Pulmonary artery endothelial cell (primary cell): Measurements from ENCODE around the gene FNIP2. TPM values are rescaled to one million over a fixed set of nuclear protein-coding genes. Genes with fewer than 3 reads are reported as not detected.
"Not testable (repeated sequence)": the region's sequence is repeated elsewhere in the genome, so short reads cannot be mapped to it uniquely, and the experiment has no call there.

Experiments
- DNase-seq: peaks from one replicate; pipeline ENCODE4 v3.0.0-alpha.2; 2011; ENCODE audit warnings: low read depth, low spot score
- total RNA-seq: library from RNA; depleted of rRNA; stranded (reverse); fragments of >200 nt; gene quantifications from 2 replicates; pipeline ENCODE4 v1.2.3, GENCODE V29; 2014

The FNIP2 gene
- total RNA-seq, 1 donor from 2014 or later: 13.0 TPM

DNA sequence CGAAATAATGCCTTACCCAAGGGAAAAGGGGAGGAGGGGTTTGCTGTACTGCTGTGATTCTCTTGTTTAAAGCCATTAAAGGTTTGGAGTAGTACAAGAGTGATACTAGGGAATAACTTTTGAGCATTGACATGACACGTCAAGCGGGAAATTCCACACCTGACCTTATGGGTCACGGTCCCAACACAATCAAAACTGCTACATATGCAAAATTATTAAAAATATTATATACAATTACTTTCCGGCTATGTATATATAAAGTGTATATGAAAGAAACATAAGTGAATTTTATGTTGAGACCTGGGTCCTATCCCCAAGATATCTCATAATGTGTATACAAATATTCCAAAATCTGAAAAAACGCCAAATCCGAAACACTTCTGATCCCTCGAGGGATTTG lies 21.0 kb downstream of the FNIP2 start:
- no peak for DNase-seq

DNA sequence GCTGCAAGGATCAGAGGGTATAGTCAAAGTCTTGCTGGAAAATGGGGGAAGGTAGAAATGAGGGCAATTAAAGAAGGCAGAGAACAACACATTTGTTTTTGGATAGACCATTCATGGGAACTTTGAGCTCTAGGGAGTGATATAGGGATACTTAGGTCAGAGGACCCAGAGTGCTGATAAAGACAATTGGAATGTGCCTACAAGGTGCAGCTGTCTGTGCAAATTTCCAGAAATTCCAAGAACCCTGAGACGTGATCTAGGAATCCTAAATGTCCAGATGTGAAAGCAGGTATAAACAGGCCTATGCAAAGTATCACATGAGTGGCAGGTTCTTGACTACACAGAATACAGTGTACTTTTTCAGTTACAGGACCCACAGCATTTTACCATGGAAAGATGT lies 24.2 kb downstream of the FNIP2 start:
- no peak for DNase-seq

DNA sequence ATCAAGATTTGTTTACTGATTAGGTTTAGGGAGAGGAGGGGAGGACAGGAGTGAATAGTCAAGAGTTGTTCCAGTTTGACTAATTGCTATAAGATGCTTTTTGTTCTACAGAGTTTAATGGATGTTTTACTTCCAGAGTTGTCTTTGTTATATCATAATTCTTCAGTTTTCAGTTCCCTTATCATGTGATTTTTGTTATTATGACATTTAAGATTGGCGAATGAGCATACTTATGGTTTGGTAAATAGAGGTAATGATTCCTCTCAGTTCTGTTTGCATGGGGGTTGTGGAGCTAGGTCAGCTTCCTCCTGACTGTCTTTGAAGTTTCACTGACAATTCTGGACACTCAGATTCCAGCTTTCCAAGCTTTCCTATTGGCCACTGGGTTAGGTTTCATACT lies 24.6 kb downstream of the FNIP2 start:
- not testable (repeated sequence) for DNase-seq

DNA sequence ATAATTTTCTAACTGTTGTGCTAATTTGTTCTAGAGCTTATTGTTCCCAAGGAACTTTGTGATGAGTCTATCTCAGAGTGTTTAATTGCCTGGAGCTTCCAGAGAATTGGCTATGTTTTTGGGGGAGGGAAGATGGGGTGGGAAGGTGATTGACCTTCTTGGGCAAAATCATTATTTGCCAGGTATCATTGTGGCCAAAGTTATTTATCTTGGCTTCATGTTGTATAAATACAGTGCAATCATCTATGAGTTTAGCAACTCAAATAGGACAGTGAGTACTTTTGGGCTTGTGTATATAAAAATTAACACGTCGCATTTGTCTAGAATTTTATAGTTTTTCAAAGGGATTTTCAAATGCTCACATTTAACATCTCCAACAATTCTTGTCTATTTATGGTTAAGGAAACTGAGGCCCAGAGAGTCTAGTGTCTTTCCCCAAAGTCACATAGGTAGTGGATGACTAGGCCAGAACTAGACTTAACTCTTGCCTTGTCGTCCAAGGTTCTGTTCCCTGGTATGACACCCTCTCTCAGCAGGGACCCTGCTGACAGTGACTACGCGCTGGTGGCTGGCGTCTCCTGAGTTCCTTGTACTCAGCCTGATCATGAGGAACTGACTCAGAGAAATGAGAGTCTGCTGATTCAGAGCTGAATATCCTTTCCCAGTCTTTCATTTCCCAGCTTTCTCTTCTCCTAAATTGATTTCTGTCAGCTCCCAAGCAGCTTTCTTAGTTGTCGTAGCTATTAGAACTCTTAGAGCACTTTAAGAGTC lies 27.7 kb downstream of the FNIP2 start:
- no peak for DNase-seq

DNA sequence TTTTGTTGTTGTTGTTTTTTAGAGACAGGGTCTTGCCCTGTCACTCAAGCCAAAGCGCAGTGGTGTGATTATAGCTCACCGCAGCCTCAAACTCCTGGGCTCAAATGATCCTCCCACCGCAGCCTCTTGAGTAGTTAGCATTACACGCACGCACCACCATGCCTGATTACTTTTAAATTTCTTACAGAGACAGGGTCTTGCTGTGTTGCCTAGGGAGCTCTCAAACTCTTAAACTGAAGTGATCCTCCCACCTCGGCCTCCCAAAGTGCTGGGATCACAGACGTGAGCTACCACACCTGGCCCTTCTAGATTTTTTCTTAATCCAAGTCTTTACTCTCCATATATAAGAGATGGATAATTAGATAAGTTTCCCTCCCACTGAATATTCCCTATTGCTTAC lies 29.2 kb downstream of the FNIP2 start:
- no peak for DNase-seq

DNA sequence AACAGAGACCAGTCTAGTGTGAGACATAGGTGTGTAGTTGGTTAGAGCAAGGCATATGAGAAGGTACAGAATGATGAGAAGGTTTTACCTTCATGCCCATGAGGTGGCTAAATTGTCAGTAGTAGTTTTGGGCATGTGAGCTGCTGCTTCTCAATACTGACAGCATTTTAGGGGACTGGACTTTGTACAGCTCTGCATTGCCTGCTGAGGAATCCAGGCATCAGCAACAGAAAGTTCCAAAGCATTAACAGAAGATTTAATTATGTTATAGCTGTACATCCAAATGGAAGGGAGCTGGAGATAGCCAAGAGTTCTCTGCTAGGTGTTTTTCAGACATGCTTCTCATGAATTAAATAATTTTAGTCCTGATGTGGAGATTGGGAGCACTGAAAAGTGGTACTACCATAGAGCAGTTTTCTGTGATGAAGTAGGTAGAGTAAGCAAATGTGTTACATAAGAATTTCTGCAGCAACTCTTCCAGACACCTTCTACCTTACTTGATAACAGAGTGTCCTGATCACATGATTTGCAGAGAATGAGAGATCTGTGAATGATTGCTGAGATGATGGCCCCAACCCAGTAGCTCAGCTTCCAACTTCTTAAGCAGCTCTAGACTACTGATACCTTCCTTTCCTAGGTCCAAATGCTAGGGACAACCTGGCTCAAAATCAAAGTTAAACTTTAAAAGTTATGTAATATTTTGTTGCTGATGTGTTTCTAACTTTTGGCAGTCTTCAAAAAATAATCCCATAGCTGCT lies 30.4 kb downstream of the FNIP2 start:
- no peak for DNase-seq

DNA sequence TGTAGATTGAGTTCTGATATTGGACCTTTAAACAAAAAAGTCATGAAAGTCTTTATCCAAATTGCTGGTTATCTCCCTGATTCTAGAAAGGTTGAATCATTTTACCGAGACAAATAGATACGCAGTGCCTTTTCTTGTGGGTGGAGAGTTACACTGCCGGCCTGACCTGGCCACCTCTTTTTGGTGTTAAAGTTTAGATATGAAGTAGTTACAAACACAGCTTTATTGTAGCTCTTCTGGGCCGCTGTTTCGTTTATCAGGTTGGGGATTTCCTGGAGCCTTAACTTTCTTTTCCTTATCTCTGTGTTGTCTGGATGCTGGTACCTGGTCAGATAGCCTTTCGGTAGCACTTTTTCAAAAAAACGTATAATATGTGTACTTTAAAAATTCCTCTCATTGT lies 31.0 kb downstream of the FNIP2 start:
- DNase-seq: no peak

DNA sequence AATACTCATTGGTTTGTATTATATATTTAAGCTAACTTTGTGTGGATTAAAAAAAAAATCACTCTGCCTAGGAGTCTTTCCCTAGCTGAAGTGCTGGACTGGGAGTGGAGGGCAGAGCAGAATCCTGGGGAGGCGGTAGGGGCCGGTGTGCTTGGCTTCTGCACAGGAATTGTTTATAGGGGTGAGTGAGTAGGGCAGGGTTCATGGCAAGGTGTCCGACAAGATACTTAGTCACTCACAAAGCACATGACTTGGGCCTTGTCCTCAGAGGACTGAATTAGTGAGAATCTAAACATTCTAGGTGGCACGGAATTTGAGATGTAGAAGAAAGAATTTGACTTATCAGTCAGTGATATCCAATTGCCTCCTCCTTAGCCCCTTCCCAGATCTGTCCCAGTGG lies 32.2 kb downstream of the FNIP2 start:
- DNase-seq: no peak

DNA sequence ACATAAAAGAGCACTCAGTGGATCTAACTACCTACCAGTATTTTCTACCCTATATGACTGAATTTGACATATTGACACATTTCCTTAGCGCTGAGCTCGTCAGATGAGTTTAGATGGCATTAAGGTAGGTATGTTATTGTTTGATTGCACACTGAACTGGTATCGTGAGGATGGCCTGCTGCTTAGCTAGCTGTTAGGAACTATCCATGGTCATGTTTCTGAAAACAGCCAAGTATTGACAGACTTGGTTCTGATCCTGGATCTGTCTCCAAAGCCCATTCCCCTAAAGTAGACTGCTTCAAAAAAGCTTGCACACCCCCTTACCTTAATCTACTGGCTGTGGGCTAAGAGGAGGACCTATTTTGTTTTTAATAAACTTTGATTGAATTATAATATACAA lies 32.9 kb downstream of the FNIP2 start:
- no peak for DNase-seq

DNA sequence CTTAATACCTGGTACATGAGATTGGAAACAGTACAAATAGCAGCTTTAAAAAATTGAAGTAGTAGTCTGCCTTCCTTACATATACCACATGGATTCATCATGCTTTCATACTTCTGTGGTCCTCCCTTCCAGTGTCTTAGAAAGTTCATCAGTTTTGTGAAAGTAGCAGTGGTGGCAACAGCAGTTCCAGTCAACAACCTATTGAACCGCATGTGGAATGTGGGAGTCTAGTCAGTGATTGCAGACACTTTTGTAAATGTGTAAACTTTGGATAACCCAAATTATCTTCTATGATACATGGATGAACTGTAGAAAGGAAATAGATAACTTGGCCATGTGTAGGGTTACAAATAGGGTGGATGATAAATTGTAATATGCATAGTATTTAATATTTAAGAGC lies 34.1 kb downstream of the FNIP2 start:
- DNase-seq: no peak

DNA sequence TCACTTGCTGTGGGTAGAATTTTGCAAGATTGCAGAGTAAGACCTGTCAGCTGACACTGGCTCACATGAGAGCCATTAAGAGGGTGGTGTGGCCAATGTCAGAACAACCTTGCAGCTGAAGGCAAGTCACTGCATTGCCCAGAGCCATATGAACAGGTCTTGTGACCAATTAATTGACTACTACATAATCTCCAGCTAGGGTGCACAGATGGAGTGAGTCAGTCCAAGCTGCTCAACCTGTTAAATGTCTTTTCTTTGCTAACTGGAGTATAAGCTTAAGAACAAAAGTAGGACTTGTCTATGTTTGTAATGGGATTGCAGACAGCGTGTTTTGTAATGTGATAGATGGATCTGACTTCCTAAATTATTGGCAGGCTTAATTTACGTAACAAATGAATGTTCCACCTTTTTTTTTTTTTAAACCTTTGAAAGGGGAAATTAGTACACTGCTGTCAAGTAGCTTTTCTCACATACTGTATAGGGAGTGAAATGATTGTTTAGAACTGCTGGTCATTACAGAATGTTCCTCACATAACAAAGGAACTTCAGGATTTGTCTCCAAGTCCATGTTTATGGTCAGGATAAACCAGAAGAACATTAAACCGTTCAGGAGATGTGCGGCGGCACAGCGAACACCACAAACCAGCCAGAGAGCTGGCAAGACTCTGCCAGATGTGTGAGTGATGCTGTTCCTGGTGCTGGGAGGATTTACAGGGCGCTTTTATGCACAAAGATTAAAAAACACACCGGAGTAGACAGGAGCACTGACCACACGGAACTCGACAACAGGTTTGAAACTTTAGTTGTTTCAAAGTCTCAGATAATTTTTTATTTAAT lies 37.0 kb downstream of the FNIP2 start:
- DNase-seq: no peak

DNA sequence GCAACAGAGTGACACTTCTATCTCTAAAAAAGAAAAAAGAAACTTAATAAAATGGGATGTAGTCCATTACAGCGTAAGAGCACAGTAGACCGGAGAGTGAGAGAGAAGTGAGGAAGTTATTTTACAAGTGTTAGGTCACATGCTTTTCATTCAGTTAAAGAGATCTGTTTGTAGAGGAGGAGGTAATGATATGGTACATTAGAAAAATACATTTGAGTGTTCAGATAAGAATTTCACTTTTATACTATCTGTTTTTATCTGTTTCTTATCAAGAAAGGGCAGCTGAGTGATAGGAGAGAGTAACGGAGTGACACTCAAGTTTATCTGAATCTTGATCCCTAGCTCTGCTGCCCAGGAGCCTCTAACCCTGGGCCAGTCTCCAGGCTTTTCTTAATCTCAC lies 38.9 kb downstream of the FNIP2 start:
- DNase-seq: no peak

DNA sequence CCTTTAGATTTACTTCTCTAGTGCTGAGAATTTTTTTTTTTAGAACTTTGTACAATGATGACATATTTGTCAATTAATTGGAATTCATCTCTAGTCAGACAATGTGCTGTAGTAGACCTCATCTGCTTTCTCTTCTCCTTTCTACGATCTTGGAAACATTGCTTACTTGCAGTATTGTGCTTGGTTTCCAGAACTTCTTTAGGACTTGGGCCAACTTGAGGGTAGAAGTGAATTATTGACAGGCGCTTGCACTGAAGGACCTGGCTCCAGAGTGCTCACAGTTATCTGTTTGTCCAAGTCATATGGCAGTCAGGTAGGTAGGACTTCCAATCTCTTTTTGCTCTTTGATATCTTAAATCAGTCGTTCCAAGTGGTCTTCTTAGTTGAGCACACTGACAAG lies 39.6 kb downstream of the FNIP2 start:
- no peak for DNase-seq

DNA sequence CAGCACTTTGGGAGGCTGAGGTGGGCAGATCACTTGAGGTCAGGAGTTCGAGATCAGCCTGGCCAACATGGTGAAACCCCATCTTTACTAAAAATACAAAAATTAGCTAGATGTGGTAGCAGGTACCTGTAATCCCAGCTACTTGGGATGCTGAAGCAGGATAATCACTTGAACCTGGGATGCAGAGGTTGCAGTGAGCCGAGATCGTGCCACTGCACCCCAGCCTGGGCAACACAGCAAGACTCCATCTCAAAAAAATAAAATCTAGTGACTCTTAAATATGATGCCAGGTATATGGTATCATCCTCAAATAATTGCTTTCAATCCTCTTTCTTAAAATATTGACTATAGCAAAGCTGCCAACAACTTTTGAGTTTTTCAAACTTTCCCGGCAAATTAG lies 40.4 kb downstream of the FNIP2 start:
- DNase-seq: not testable (repeated sequence)

DNA sequence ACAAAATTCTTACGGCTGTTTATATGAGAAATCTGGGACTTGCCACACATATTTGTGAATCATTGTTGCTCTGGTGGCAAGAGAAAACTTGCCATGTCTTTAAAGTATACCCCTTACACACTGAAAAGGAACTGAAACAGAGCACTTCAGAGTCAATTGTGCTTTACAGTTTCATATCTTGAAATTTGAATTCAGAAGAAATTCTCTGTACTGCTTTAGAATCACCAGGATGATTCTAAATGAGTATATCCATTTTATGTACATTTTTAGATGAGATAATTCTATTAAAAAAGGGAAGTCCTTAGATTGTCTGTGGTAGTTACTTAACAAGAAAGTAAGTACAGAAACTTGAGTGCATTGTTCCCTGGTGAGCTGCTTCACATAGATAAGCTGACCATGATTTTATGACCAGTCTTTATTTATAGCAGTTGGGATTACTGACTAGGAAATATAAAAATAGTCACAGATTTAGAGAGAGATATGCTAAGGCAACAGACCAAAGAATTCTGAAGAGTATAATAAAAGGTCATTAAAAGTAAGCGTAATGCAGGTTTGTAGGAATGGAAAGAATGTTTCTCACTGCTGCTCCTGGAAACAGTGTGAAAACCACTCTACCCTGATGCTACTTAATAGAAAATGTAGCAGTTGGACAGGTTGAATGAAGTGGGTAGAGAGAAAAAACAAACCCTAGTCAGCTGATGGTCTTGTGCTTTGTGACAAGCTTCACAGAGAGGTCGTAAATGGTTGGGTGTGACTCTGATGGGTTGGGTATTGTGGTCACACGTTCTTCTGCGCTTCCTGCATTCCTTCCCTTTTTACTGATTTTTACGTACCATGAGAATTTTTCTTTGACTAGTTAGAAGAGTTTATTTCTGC lies 41.0 kb downstream of the FNIP2 start:
- DNase-seq: peak; percentile 13

DNA sequence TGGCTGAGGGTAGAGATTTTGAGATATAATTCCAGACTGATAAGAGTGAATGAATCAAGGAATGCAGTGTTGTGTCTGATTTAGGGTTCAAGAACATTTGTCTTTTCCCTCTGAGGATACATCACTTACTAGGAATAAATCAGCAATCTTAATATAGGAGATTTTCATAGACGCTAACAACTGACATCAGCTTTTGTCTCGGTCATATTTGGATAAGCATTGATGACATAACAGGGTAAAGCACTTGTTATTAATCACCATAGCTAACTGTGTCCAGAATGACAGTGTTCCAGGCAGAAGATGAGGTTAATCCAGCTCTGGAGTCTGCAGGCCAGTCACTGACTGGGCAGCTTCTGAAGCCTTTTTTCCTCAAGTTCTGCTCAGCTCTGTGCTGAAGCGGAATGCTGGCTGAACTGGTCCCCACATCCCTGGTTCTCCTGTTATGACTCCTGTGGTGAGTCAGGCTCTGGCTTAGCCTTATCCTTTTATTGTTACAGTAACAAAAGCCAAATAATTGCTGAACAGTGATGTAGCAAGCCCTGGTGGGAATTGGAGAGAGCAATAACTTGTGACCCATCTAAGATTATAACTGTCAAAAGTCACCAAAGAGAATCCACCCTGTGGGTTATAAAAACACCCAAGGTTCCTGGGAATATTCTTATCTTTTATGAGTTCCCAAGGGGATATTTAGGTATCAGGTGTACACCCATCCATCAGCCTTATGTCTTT lies 41.8 kb downstream of the FNIP2 start:
- peak; percentile 75 for DNase-seq

DNA sequence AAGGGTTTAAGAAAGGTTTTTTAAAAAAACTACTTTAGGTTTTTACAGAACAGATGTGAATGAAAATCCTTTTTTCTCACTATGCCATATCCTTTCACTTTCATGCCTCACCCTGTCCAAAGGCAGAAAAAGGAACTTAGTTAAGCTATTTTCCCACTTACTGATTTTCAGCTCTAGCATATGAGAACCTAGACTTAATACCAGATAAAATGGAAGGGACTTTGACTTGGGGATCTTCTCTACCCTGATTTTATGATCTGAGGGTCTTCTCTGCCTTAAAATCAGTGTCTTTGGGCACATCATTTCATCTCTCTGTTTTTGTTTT lies 42.4 kb downstream of the FNIP2 start:
- DNase-seq: no peak

DNA sequence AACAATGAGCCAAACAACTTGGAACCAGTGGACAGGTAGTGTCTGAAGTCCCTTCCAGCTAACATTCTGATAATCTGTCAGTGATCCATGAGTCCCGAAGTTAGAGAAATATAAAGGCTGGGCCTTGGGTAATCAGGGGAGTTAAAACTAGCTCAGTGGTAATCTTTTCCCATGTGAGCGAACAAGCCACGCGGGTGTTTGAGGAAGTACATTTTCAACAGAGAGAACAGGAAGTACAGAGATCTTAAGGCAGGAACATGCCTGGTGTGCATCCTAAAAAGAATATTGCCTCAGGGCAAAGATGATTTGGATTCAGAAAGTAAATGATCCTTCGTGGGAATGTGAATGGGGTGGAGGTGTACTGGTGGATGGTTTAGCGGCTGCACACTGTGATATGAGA lies 42.9 kb downstream of the FNIP2 start:
- DNase-seq: no peak

DNA sequence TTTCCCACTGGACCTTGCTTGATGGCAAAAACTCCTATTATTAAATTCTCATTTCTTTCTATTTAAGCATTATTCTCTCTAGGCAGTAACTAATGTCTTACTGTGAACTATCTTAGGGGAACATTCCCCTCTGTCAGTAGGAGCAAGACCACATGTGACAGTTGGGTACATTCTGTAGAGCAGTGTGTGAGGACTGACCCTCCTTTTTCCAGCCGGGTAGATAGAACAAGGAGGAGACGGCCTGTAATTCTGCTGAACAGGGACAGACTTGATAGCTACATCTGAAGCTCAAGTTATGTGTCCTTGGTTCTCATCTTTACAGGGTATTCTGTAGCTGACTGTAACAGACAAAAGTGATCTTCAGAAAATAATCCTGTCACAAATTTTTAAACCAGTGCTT lies 43.3 kb downstream of the FNIP2 start:
- DNase-seq: no peak

DNA sequence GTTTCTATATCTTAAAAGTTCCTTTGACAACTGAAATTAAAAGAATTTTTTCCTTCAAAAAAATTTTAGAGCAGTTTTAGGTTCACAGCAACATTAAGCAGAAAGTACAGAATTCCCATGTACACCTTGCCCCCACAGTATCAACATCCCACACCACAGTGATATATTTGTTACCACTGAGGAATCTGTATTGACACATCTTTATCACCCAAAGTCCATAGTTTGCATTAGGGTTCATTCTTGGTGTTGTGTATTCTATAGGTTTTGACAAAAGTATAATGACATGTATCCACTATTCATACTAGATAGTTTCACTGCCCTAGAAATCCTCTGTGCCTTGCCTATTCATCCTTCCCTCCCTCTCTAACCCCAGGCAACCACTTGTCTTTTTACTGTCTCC lies 43.7 kb downstream of the FNIP2 start:
- DNase-seq: no peak

DNA sequence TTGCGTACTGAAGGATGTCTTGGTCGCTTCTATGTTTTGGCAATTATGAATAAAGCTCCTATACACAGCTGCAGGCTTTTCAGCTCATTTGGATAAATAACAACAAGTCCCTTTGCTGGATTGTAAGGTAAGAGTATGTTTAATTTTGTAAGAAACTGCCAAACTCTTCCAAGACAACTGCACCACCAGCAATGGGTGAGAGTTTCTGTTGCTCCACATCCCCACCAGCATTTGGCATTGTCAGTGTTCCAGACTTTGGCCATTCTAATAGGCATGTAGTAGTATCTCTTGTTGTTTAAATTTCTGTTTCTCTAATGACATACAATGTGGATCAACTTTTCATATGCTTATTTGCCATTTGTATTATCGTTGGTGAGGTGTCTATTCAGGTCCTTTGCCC lies 44.3 kb downstream of the FNIP2 start:
- DNase-seq: no peak
